IMR-90 (cell line): ENCODE results near the gene CLEC4G.

Source experiments
- BHLHE40 ChIP-seq: fragments of 150-350 bp; IDR thresholded peaks from 2 replicates; pipeline ENCODE4 v1.6.1; 2016; ENCODE audit warnings: mild to moderate bottlenecking, low read depth, low read length
- CTCF ChIP-seq: conservative IDR thresholded peaks from 2 replicates; pipeline ENCODE4 v1.5.1; 2012; ENCODE audit warnings: mild to moderate bottlenecking, low read depth, low read length, improper control_type of control experiment
- ELK1 ChIP-seq: fragments of 150-350 bp; IDR thresholded peaks from 2 replicates; pipeline ENCODE4 v1.6.1; 2016; ENCODE audit warnings: low read depth, mild to moderate bottlenecking, low read length, moderate library complexity, borderline replicate concordance
- MAFK ChIP-seq: IDR thresholded peaks from 2 replicates; pipeline ENCODE4 v1.6.1; 2012; ENCODE audit warnings: low read depth, low read length, improper control_type of control experiment
- MAZ ChIP-seq: IDR thresholded peaks from 2 replicates; pipeline ENCODE4 v1.6.1; 2012; ENCODE audit warnings: low read depth, mild to moderate bottlenecking, low read length, improper control_type of control experiment, moderate library complexity, borderline replicate concordance
- MXI1 ChIP-seq: IDR thresholded peaks from 2 replicates; pipeline ENCODE4 v1.6.1; 2012; ENCODE audit warnings: low read depth, mild to moderate bottlenecking, low read length, moderate library complexity, borderline replicate concordance
- POLR2A ChIP-seq: IDR thresholded peaks from 2 replicates; pipeline ENCODE4 v1.6.1; 2012; ENCODE audit warnings: mild to moderate bottlenecking, low read depth, low read length
- RAD21 ChIP-seq: IDR thresholded peaks from 2 replicates; pipeline ENCODE4 v1.6.1; 2012; ENCODE audit warnings: low read length, improper control_type of control experiment
- TF ChIP-seq, protein P1 (sequence below): fragments of 150-350 bp; IDR thresholded peaks from 2 replicates; pipeline ENCODE4 v1.6.1; 2017; ENCODE audit warnings: mild to moderate bottlenecking, antibody characterized with exemption, low read length, low read depth

DNA sequence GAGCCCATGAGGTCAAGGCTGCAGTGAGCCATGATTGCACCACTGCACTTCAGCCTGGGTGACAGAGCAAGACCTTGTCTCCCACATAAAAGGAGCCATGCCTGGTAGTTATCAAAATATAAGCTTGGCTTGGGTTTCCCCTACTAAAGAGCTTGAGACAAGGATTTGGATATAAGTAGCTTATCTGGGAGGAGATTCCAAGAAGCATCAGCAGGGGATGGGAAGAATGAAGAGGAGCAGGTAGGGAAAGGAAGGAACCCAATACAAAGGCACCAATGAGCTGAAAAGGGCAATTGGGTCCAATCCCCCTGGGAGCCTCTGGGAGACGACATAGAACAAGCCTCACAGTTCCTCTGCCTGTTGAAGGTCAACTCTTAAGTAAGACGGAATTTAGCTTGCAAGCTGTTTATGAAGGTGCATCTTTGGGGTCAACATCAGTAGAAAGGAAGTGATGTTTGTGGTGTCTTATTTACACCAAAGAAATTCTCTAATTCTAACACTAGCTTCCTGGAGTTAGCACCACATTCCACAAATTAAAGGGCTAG is 7.4 kb upstream of the CLEC4G start:
- no peak for TF ChIP-seq POLR2A
- TF ChIP-seq MAZ: no peak
- TF ChIP-seq CTCF: no peak
- no peak for TF ChIP-seq MAFK
- TF ChIP-seq BHLHE40: no peak
- TF ChIP-seq ELK1: no peak
- TF ChIP-seq, protein P1, sequence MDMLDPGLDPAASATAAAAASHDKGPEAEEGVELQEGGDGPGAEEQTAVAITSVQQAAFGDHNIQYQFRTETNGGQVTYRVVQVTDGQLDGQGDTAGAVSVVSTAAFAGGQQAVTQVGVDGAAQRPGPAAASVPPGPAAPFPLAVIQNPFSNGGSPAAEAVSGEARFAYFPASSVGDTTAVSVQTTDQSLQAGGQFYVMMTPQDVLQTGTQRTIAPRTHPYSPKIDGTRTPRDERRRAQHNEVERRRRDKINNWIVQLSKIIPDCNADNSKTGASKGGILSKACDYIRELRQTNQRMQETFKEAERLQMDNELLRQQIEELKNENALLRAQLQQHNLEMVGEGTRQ: no peak
- no peak for TF ChIP-seq RAD21
- no peak for TF ChIP-seq MXI1
